Pancreas (tissue), 10 donors: ENCODE measurements around the gene PACS1. TPM values are rescaled to one million over a fixed set of nuclear protein-coding genes. Genes with fewer than 3 reads are reported as not detected.

ENCODE experiments used
- ATAC-seq, 4 donors: fragments of 200-7000 bp; cut with Tn5 transposase; one replicate each; pipeline versions ENCODE4 v1.8.0 to v1.9.1; 2020; ENCODE audit warnings: mild to moderate bottlenecking in 4 of 4, moderate library complexity in 4 of 4
- DNase-seq, 6 donors: peaks; one replicate each; pipeline ENCODE4 v3.0.0-alpha.2; 2020
- FAIRE-seq: peaks from 2 replicates; lab custom pipeline; 2012; peaks lifted over from hg19 to GRCh38; lab: Jason Lieb, UNC
- H3K27ac ChIP-seq, 4 donors: fragments of 200-600 bp; sonication (generic); 1 replicate in 3 of 4; 2 replicates in 1 of 4; pipeline versions ENCODE4 v1.5.0 to v1.8.0; 2020
- H3K27me3 ChIP-seq, 4 donors: fragments of 200-600 bp; one replicate each; pipeline ENCODE4 v1.8.0; 2021
- H3K36me3 ChIP-seq, 3 donors: fragments of 200-600 bp; sonication (generic) in 1 of 3; one replicate each; pipeline versions ENCODE4 v1.5.0 to v1.8.0; 2020 to 2021
- H3K4me1 ChIP-seq, 3 donors: fragments of 200-600 bp; one replicate each; pipeline ENCODE4 v1.8.0; 2021
- H3K4me3 ChIP-seq, 4 donors: fragments of 200-600 bp; sonication (generic) in 2 of 4; one replicate each; pipeline versions ENCODE4 v1.5.0 to v1.8.0; 2020 to 2021
- H3K9me3 ChIP-seq, 4 donors: fragments of 200-600 bp; one replicate each; pipeline ENCODE4 v1.8.0; 2021
- CTCF ChIP-seq, 4 donors: fragments of 200-600 bp; sonication (generic) in 3 of 4; IDR thresholded peaks; one replicate each; pipeline versions ENCODE4 v1.5.0 to v1.8.0; 2021; ENCODE audit warnings: antibody characterized with exemption in 4 of 4
- WGBS, 2 donors: extraction: QIAGEN DNeasy Blood & Tissue Kit; methylation state at CpG; one replicate each; pipeline ENCODE4 v1.1.7; 2013; 5-methylcytosine and 5-hydroxymethylcytosine counted together
- intact Hi-C, 3 donors: fragments of 100-400 bp; cut with DNase I; formaldehyde crosslinking; loops; one replicate each; pipeline versions ENCODE4 v1.11.1 to v1.14.2; 2022
- polyA plus RNA-seq, 2 donors: library from polyadenylated mRNA; stranded (reverse); fragments of 200-250 nt; gene quantifications; one replicate each; pipeline ENCODE4 v1.2.3, GENCODE V29; 2013
- total RNA-seq, 6 donors: library from RNA; stranded (reverse); fragmentation: NEBNext Ultra II Directional in 4 of 6; extraction: Animal tissue kit (Norgen Biotek cat#: 25700) in 4 of 6; gene quantifications; one replicate each; pipeline versions ENCODE4 v1.2.1 to v1.2.4, GENCODE V29; 2021 to 2023
- donor health status: healthy with polysubstance abuse.
- donor health status: DM: no; HTN: no; CAD: no; lungs with moderate emphysema.
- donor health status: DM: no; HTN: no; CAD: no.
- donor health status: control.
- donor health status: control.
- donor health status: Bipolar disorder and iron deficiency.
- donor health status: DM: yes; HTN: yes; CAD: no.
- donor health status: DM: no; HTN: no; CAD: no.
- donor health status: DM: no; HTN: no; CAD: no.
- donor health status: DM: yes; HTN: yes; CAD: no.

The PACS1 gene
- total and polyA plus RNA-seq, 8 donors, result 16.9 to 61.0 (median 27.3) TPM

GRCh38 chr11:66187453-66187852 lies 117.4 kb downstream of the PACS1 start:
- Histone ChIP-seq H3K27me3 (no peaks in the 10 kb centered on the region), H3K4me3 (no peak overlapping the region), H3K9me3 (no peaks in the 10 kb centered on the region), H3K36me3 (no peaks in the 10 kb centered on the region), H3K27ac (no peak overlapping the region), H3K4me1 (no peaks in the 10 kb centered on the region)
- TF ChIP-seq CTCF (IDR thresholded peaks at IDR 0.05), result no peak
- DNase-seq, result no peak
- 94 to 97% methylated on average over 4 of the region's 4 CpGs for WGBS, 2 donors
- FAIRE-seq, result no peak
- intact Hi-C loops, result no loop called here
- ATAC-seq, result no peak

- ATAC-seq (no peak), FAIRE-seq (no peak), DNase-seq (no peak)
- no peak overlapping the region for H3K4me3 ChIP-seq
- H3K27me3 ChIP-seq, result no peaks in the 10 kb centered on the region
- H3K4me1 ChIP-seq, result no peaks in the 10 kb centered on the region
- peaks cover 0 to 2% (median 0%) of the 10 kb centered on the region in 3 donors for H3K36me3 ChIP-seq
- TF ChIP-seq CTCF (IDR thresholded peaks at IDR 0.05), result no peak
- H3K9me3 ChIP-seq, result no peaks in the 10 kb centered on the region
- H3K27ac ChIP-seq, result no peak overlapping the region
- 83 to 92% methylated on average over 3 of the region's 3 CpGs for WGBS, 2 donors
- intact Hi-C loops, result no loop called here
These were observed 118.5 kb downstream of the PACS1 start for GRCh38 chr11:66188580-66188979.

- no peak for DNase-seq
These were observed 119.1 kb downstream of the PACS1 start for GRCh38 chr11:66189031-66189745.

GRCh38 chr11:66190786-66191185 lies 120.7 kb downstream of the PACS1 start:
- no peaks in the 10 kb centered on the region for H3K4me1 ChIP-seq
- H3K9me3 ChIP-seq, result no peaks in the 10 kb centered on the region
- no peak overlapping the region for H3K4me3 ChIP-seq
- H3K27ac ChIP-seq, result no peak overlapping the region
- no peak for FAIRE-seq
- no peak for TF ChIP-seq CTCF (IDR thresholded peaks at IDR 0.05)
- no peak for DNase-seq
- 81 to 82% methylated on average over 6 of the region's 6 CpGs for WGBS, 2 donors
- H3K27me3 ChIP-seq, result no peaks in the 10 kb centered on the region
- H3K36me3 ChIP-seq, result peaks cover 0 to 12% (median 0%) of the 10 kb centered on the region in 3 donors
- peak in 1 of 4 donors; percentile 19 for ATAC-seq
- intact Hi-C loops, result no loop called here

More at GRCh38 chr11:66189031-66189745, 119.1 kb downstream of the PACS1 start:
- TF ChIP-seq CTCF (IDR thresholded peaks at IDR 0.05), result no peak
- ATAC-seq (peak in 3 of 4 donors; percentile 16 to 52 (median 28)), FAIRE-seq (no peak)
- Histone ChIP-seq H3K4me3 (no peak overlapping the region), H3K9me3 (no peaks in the 10 kb centered on the region), H3K4me1 (no peaks in the 10 kb centered on the region), H3K27me3 (no peaks in the 10 kb centered on the region), H3K36me3 (peaks cover 0 to 8% (median 0%) of the 10 kb centered on the region in 3 donors), H3K27ac (no peak overlapping the region)
- 48 to 65% methylated on average over 8 of the region's 8 CpGs for WGBS, 2 donors
- intact Hi-C loops, result no loop called here
